A549 (cell line): ENCODE data around the gene TOP3B. TPM values are rescaled to one million over a fixed set of nuclear protein-coding genes. Genes with fewer than 3 reads are reported as not detected.

Experiments used
- BHLHE40 ChIP-seq: IDR thresholded peaks from 2 replicates; pipeline ENCODE4 v1.6.1; 2012; ENCODE audit warnings: low read depth, low read length, inconsistent platforms
- CBX2 ChIP-seq: fragments of 200-600 bp; sonication (generic); IDR thresholded peaks from 2 replicates; pipeline ENCODE4 v1.6.1; 2016; ENCODE audit warnings: low read depth, mild to moderate bottlenecking, borderline replicate concordance
- CEBPB ChIP-seq, 2 experiments: fragments of >200 bp in 1 of 2; sonication (Bioruptor Twin) in 1 of 2; formaldehyde crosslinking in 1 of 2; IDR thresholded peaks; 2 replicates each; pipeline ENCODE4 v1.6.1; 2012 to 2016
- CTCF ChIP-seq: fragments of >200 bp; sonication (Bioruptor Twin); formaldehyde crosslinking; IDR thresholded peaks from 3 replicates; pipeline ENCODE4 v1.5.1; 2016
- EHMT2 ChIP-seq: fragments of 200-600 bp; sonication (generic); IDR thresholded peaks from 2 replicates; pipeline ENCODE4 v1.6.1; 2016; ENCODE audit warnings: antibody characterized with exemption, low read depth, mild to moderate bottlenecking, moderate library complexity
- ELK1 ChIP-seq: fragments of 150-350 bp; IDR thresholded peaks from 2 replicates; pipeline ENCODE4 v1.6.1; 2014; ENCODE audit warnings: low read depth, mild to moderate bottlenecking, low read length
- ESRRA ChIP-seq: fragments of 150-350 bp; IDR thresholded peaks from 2 replicates; pipeline ENCODE4 v1.6.1; 2014; ENCODE audit warnings: mild to moderate bottlenecking, low read length, borderline replicate concordance
- FOSB ChIP-seq: fragments of 250-450 bp; sonication (Bioruptor Pico); IDR thresholded peaks from 2 replicates; pipeline ENCODE4 v1.5.0; 2020; ENCODE audit warnings: mild to moderate bottlenecking, moderate library complexity
- FOXS1 ChIP-seq: fragments of 250-450 bp; sonication (Bioruptor Pico); IDR thresholded peaks from 2 replicates; pipeline ENCODE4 v1.5.0; 2020; ENCODE audit warnings: mild to moderate bottlenecking, moderate library complexity
- GATA3 ChIP-seq: IDR thresholded peaks from 2 replicates; pipeline ENCODE4 v1.6.1; 2012; ENCODE audit warnings: borderline replicate concordance
- HDAC2 ChIP-seq: fragments of 200-600 bp; sonication (generic); IDR thresholded peaks from 2 replicates; pipeline ENCODE4 v1.6.1; 2016
- HMGXB4 ChIP-seq: fragments of 250-450 bp; sonication (Bioruptor Pico); IDR thresholded peaks from 2 replicates; pipeline ENCODE4 v1.5.0; 2021; ENCODE audit warnings: mild to moderate bottlenecking, moderate library complexity, borderline replicate concordance
- JUNB ChIP-seq: fragments of >200 bp; sonication (Bioruptor Twin); formaldehyde crosslinking; IDR thresholded peaks from 2 replicates; pipeline ENCODE4 v1.6.1; 2016
- KDM5A ChIP-seq: fragments of 200-600 bp; sonication (generic); IDR thresholded peaks from 2 replicates; pipeline ENCODE4 v1.6.1; 2016; ENCODE audit warnings: antibody characterized with exemption, mild to moderate bottlenecking
- MAFK ChIP-seq: fragments of 450-650 bp; IDR thresholded peaks from 2 replicates; pipeline ENCODE4 v1.6.1; 2014; ENCODE audit not compliant: partially characterized antibody
- MAZ ChIP-seq: fragments of 150-350 bp; IDR thresholded peaks from 2 replicates; pipeline ENCODE4 v1.6.1; 2014; ENCODE audit warnings: antibody characterized with exemption, low read depth, low read length, borderline replicate concordance
- POLR2A ChIP-seq: IDR thresholded peaks from 2 replicates; pipeline ENCODE4 v1.6.1; 2012; ENCODE audit warnings: mild to moderate bottlenecking, low read length
- POLR2AphosphoS2 ChIP-seq: conservative IDR thresholded peaks from 2 replicates; pipeline ENCODE4 v1.6.1; 2012; ENCODE audit warnings: low read length, improper control_type of control experiment, inconsistent platforms
- RAD21 ChIP-seq, 2 experiments: fragments of >200 bp in 1 of 2; sonication (Bioruptor Twin) in 1 of 2; formaldehyde crosslinking in 1 of 2; IDR thresholded peaks in 1 of 2; conservative IDR thresholded peaks in 1 of 2; 2 replicates in 1 of 2; 3 replicates in 1 of 2; pipeline ENCODE4 v1.6.1; 2012 to 2018; ENCODE audit warnings: inconsistent platforms in 1 of 2
- RCOR1 ChIP-seq: fragments of 150-350 bp; IDR thresholded peaks from 2 replicates; pipeline ENCODE4 v1.6.1; 2014; ENCODE audit warnings: antibody characterized with exemption, low read length, low read depth
- SMC3 ChIP-seq: fragments of >200 bp; sonication (Bioruptor Twin); formaldehyde crosslinking; IDR thresholded peaks from 3 replicates; pipeline ENCODE4 v1.6.1; 2018; ENCODE audit warnings: inconsistent platforms
- SREBF2 ChIP-seq: fragments of 450-650 bp; IDR thresholded peaks from 2 replicates; pipeline ENCODE4 v1.6.1; 2014; ENCODE audit warnings: mild to moderate bottlenecking, moderate library complexity
- USF2 ChIP-seq: fragments of 450-650 bp; IDR thresholded peaks from 2 replicates; pipeline ENCODE4 v1.6.1; 2014; ENCODE audit warnings: antibody characterized with exemption
- ZC3H11A ChIP-seq: fragments of 450-650 bp; IDR thresholded peaks from 2 replicates; pipeline ENCODE4 v1.6.1; 2014; ENCODE audit warnings: antibody characterized with exemption, mild to moderate bottlenecking
- ZSCAN20 ChIP-seq: fragments of 250-450 bp; sonication (Bioruptor Pico); IDR thresholded peaks from 2 replicates; pipeline ENCODE4 v1.8.0; 2022; ENCODE audit warnings: mild to moderate bottlenecking, moderate library complexity
- polyA plus RNA-seq, 4 experiments: library from polyadenylated mRNA; depleted of rRNA in 3 of 4; stranded (reverse); fragments of >200 nt; fragmentation: RNase III in 1 of 4; extraction: RNeasy Plus Mini Kit Qiagen cat#74134 plus additional on column Dnase treatment in 1 of 4; gene quantifications; 2 replicates in 3 of 4; 3 replicates in 1 of 4; pipeline ENCODE4 v1.2.3, GENCODE V29; 2011 to 2017
- TF ChIP-seq, protein P1 (sequence below): fragments of >200 bp; sonication (Bioruptor Twin); formaldehyde crosslinking; IDR thresholded peaks from 3 replicates; pipeline ENCODE4 v1.6.1; 2016
- TF ChIP-seq, protein P2 (sequence below): fragments of 250-450 bp; sonication (Bioruptor Pico); IDR thresholded peaks from 2 replicates; pipeline ENCODE4 v1.5.0; 2020; ENCODE audit warnings: low read depth, mild to moderate bottlenecking, moderate library complexity

TOP3B gene
- polyA plus RNA-seq, 2 of the 4 experiments (the other 2 are of a cell fraction): 11.5 to 19.8 TPM

GRCh38 chr22:21982338-21982965, at the start of gene TOP3B (continued):
- TF ChIP-seq, protein P1, sequence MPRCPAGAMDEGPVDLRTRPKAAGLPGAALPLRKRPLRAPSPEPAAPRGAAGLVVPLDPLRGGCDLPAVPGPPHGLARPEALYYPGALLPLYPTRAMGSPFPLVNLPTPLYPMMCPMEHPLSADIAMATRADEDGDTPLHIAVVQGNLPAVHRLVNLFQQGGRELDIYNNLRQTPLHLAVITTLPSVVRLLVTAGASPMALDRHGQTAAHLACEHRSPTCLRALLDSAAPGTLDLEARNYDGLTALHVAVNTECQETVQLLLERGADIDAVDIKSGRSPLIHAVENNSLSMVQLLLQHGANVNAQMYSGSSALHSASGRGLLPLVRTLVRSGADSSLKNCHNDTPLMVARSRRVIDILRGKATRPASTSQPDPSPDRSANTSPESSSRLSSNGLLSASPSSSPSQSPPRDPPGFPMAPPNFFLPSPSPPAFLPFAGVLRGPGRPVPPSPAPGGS: 0 out of 3 replicates have a peak, but pooled peaks have one; percentile 40
- TF ChIP-seq MAZ (no peak), USF2 (no peak), ZC3H11A (peak; percentile 9; the same call in 1 of the 2 replicates), POLR2A (peak; percentile 82), MAFK (no peak), ZSCAN20 (CRISPR knock-in tag) (no peak), CTCF (no peak), EHMT2 (no peak), FOXS1 (CRISPR knock-in tag) (no peak), HDAC2 (no peak), FOSB (CRISPR knock-in tag) (no peak), HMGXB4 (no peak), CBX2 (no peak), CEBPB (IDR thresholded peaks at IDR 0.05) (no peak), SREBF2 (no peak), GATA3 (peak; percentile 20; the same call in 1 of the 2 replicates), RAD21 (conservative IDR thresholded peaks at IDR 0.05 in 1 of 2, IDR thresholded peaks at IDR 0.05 in 1 of 2) (no peak), BHLHE40 (no peak), POLR2AphosphoS2 (no peak), JUNB (no peak), KDM5A (peak; percentile 79), SMC3 (no peak), RCOR1 (no peak), ELK1 (no peak), ESRRA (no peak)
- TF ChIP-seq, protein P2, sequence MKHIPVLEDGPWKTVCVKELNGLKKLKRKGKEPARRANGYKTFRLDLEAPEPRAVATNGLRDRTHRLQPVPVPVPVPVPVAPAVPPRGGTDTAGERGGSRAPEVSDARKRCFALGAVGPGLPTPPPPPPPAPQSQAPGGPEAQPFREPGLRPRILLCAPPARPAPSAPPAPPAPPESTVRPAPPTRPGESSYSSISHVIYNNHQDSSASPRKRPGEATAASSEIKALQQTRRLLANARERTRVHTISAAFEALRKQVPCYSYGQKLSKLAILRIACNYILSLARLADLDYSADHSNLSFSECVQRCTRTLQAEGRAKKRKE (CRISPR knock-in tag): no peak
